Measurements from ENCODE around the gene KDM1B.
"Not testable (repeated sequence)": the region's sequence is repeated elsewhere in the genome, so short reads cannot be mapped to it uniquely, and the experiment has no call there.

GRCh38 chr6:18227166-18227565 is 71.9 kb downstream of the KDM1B start:
- TF ChIP-seq, protein P1, sequence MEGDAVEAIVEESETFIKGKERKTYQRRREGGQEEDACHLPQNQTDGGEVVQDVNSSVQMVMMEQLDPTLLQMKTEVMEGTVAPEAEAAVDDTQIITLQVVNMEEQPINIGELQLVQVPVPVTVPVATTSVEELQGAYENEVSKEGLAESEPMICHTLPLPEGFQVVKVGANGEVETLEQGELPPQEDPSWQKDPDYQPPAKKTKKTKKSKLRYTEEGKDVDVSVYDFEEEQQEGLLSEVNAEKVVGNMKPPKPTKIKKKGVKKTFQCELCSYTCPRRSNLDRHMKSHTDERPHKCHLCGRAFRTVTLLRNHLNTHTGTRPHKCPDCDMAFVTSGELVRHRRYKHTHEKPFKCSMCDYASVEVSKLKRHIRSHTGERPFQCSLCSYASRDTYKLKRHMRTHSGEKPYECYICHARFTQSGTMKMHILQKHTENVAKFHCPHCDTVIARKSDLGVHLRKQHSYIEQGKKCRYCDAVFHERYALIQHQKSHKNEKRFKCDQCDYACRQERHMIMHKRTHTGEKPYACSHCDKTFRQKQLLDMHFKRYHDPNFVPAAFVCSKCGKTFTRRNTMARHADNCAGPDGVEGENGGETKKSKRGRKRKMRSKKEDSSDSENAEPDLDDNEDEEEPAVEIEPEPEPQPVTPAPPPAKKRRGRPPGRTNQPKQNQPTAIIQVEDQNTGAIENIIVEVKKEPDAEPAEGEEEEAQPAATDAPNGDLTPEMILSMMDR (IDR thresholded peaks at IDR 0.05; ENCODE audit: extremely low read depth in 1 of 2, insufficient read depth in 1 of 2, low read depth in 1 of 2, low read length in 2 of 2), result not testable (repeated sequence)
- TF ChIP-seq POLR2AphosphoS5 (IDR thresholded peaks at IDR 0.05; ENCODE audit: insufficient read depth, low read depth, low read length); EZH2 (IDR thresholded peaks at IDR 0.05; ENCODE audit: borderline replicate concordance, low read depth, low read length, severe bottlenecking); POLR2A (IDR thresholded peaks at IDR 0.05; ENCODE audit: low read depth, low read length); JUN (IDR thresholded peaks at IDR 0.05; ENCODE audit: borderline replicate concordance, insufficient read depth, insufficient read length, low read depth): not testable (repeated sequence)
- TF ChIP-seq, protein P2, sequence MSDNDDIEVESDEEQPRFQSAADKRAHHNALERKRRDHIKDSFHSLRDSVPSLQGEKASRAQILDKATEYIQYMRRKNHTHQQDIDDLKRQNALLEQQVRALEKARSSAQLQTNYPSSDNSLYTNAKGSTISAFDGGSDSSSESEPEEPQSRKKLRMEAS (IDR thresholded peaks at IDR 0.05; ENCODE audit: insufficient read depth, insufficient read length), result not testable (repeated sequence)
